ENCODE results near the gene AGAP1.

Gene AGAP1

DNA sequence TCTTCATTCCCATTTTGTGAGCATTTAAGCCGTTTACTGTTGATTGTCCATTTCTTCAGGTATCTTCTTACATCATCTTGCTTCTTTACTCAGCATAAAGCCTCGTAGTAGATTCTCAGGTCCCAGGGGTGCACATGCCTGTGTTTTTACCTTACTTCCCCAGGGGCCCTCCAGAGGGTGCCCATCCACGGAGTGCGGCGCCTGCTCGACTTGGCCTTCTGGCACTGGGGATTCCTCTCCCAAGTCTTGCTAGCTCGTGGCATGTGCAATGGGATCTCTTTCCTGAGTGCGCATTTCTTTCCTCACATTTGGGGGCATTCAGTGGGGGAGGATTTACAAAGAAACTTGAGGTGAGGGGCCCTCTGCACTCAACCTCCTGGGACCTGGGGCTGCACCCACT lies 148.1 kb downstream of the AGAP1 start:
- no peak for DNase-seq

- DNase-seq, result no peak
Observed at GRCh38 chr2:235642446-235643098, 148.7 kb downstream of the AGAP1 start.

GRCh38 chr2:235643680-235644511 lies 150.1 kb downstream of the AGAP1 start:
- no peak for DNase-seq

DNA sequence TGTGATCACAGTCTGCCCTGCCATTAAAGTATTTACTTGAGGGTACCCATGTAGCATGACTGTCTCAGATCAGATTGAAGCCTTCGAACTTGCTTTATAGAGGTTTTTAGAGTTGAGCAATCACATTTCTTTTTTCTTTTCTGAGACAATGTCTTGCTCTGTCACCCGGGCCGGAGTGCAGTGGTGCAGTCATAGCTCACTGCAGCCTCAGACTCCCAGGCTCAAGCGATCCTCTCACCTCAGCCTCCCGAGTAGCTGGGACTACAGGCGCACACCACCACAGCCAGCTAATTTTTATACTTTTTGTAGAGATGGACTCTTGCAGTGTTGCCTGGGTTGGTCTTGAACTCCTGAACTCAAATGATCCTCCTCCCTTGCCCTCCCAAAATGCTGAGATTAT lies 153.4 kb downstream of the AGAP1 start:
- no peak for DNase-seq

DNA sequence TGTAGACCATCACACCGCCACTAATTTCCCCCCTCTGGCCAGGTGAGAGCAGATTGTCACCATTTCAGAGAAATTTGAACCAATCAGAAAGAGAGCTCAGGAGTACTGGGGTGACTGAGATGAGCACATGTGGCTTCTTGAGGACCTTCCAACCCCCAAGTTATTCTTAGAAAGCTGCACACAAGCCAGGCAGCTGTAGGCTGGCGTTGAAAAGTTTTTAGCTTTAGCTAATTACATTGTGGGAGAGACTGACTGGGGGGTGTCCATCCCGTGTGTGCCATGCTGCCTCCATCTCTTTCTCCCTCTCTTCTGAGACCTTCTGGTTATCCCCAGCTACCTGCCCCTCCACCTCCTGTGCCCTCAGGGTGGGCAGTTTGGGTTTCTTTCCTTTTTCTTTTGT lies 154.0 kb downstream of the AGAP1 start:
- DNase-seq, result no peak

DNA sequence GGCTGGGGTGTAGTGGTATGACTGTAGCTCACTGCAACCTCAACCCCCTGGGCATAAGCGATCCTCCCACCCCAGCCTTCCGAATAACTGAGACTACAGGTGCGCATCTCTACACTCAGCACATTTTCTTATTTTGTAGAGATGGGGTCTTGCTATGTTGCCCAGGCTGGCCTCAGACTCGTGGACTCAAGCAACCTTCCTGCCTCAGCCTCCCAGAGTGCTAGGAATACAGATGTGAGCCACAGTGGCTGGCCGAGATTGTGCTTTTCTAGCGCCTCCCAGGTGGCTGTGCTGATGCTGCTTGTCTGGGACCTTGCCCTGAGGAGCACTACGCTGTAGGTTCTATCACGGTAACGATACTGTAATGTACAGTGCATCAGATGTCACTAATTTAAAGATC lies 155.6 kb downstream of the AGAP1 start:
- no peak for DNase-seq

DNA sequence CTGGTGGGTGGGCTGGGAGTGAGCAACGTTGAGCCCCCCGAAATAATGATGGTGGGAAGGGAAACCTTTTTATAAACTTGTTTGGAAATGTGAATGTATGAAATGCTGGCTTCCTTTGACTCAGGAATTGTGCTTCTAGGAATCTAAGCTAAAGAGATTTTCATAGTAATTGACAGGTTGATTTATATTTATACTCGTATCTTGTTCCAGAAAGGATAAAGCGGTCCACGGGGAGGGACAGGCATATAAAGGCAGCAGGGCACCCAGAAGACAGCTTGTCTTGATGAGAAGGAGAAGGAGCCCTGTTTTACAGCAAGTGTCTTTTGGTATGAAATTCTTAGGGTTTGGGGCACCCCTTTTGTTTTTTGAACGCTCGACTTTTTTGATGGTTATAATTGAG lies 157.8 kb downstream of the AGAP1 start:
- DNase-seq, result no peak

GRCh38 chr2:235654103-235654813 lies 160.4 kb downstream of the AGAP1 start:
- no peak for DNase-seq

DNA sequence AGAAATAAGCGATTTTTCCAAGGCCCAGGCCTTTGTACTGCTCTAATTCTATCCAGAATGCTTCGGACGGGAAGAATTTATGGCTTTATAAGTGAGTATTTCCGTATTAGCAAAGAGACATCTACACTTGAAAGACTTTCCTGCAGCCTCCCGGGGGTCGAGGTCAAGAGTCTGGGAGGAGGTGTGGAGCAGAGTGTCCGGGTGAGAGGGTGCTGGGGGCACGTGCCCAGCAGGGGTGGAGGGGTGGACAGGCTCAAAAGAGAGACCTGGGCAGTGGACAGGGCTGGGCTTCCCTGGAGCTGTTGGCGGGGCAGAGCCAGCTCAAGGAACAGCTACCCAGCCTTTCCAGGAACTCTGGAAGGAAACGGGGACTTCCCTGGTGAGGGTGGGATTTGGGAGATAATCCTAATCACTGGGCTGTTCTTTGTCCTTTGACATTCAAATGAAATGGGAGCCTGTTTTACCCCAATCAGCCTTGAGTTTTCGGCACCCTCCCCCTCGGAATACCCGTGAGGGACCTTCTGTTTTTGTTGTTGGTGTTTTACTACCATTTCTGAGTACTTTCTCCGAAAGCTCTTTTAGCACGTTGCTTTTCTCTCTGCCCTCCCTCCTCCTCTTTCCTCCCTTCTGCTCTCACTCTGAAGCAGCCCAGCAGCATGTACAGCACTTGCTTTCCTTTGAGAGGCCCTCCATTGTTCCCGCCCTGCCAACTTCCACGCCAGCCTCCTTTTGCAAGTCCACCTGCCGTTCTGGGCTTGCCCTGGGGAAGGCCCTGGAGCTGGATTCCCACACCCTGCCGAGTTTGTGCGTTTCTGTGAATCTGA lies 164.7 kb downstream of the AGAP1 start:
- no peak for DNase-seq

DNA sequence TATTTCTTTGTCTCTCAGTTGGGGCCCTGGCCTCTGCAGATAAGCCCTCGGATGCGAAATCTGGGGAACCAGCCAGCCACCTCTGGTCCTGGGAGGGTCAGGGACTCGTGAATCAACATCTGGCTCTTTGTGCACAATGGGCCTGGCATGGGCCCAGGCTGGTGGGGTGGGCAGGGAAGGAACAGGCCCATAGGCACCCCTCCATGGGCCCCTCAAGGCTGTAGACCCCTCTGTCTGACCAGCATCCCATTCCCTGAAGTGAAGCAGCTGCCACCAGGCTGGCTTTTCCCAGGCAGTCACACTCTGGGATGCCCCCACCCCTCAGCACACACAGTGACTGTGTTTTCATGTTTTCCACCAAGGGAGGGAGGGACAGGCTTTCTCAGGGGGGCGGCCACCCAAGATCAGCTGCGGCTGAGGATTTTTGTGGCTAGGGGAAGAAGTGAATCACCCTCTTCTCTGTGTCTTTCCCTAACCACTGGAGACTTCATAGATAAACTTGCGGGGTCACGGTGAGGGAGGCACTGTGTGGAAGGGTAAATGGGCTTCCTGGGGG lies 166.0 kb downstream of the AGAP1 start:
- DNase-seq, result no peak

DNA sequence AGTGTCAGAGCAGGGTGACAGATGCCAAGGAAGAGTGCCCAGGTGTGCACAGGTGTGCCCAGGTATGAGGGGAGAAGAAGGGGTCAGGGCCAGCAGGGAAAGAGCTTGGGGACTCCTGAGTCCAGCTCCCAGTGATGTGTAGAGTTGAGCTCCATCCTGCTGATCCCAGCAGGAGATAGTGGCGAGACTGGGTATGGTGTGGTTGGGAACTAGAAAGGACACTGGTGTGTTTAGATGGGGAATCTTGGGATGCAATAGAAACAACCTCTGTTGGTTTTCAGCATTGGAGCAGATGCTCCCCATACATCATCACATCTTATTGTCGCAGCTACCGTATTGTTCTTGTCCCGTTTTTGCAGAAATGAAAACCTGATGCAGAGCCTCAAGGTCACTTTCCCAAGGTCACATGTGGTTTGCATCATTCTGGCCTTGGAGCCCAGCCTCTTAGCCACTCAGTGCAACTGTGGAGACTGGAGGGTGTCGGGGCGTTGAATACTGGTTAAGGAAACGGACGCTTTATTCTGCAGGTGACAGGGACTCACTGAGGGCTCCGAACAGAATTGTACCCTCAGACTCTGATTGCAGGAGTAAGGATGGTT lies 166.7 kb downstream of the AGAP1 start:
- DNase-seq, result no peak

- no peak for DNase-seq
Observed at GRCh38 chr2:235661167-235661937, 167.5 kb downstream of the AGAP1 start.

GRCh38 chr2:235661952-235662351 lies 168.1 kb downstream of the AGAP1 start:
- DNase-seq, result no peak

DNA sequence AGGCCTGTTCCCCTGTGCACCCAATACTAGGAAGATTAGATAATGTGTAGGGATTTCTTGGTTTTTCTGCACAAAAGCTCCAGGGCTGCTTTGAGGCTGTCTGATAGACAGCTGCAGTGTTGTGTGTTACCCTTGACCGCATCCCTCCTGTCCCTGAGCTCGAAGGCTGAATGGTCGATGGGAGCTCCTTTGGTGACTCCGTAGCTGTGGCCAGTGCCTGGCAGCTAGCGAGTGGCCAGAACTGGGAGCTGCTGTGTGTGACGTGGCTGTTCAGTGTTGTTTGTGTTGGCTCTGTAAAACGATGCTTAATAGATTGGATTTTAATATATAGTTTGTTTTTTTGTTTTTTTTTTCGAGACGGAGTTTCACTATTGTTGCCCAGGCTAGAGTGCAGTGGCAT lies 170.0 kb downstream of the AGAP1 start:
- no peak for DNase-seq

GRCh38 chr2:235665661-235666212 lies 171.9 kb downstream of the AGAP1 start:
- DNase-seq, result no peak

DNA sequence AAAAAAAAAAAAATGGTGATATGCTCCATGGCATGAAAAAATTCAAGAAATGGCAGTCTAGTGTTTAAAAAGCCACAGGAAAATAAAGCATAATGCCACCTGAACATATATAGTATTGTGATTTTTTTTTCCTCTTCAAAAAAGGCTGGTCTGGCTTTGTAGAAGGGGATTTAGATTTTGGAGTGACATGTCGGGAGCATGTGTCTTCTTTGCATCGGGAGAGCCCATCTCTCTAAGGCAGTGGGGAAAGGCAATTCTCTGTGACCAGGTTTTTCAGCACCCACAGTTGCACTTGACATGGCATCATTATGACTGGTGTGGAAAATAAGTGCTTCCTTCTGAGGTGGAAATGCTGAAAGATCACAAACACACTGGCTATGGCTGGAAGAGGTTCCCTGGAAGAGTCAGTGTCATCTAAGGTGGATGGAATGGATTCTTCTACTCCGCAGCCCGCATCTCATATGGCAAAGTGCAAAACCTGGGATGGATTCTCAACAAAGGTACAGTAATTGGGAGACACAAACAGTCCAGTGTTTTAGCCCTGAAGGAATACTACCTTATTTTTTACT lies 172.5 kb downstream of the AGAP1 start:
- no peak for DNase-seq

GRCh38 chr2:235668782-235669181 lies 174.9 kb downstream of the AGAP1 start:
- DNase-seq, result no peak

DNA sequence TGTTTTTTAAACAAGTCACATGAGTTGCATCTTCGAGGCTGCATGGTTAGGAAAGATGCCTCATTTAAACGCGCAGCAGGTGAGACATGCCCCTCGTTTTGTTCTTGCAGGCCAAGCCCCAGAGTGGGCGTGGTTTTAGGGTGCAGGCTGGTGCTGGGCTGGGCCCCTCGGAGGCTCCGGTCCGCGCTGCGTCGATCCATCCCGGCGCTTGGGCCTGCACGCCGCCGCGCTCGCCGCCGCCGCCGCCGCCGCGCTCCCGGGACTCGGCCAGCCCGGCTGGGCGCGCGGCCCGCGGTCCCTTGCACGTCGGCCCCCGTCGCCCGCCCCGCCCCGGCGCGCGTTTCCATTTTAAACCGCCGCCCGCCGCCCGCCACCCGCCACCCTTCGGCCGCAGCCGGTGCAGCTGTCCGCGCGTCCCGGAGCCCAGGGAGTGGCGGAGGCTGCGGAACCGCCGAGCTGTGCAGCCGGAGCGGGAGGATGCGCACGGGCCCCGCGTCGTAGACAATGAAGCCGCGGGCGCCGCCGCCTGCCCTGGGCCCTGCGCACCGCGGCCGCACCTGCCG lies 175.5 kb downstream of the AGAP1 start:
- no peak for DNase-seq

DNA sequence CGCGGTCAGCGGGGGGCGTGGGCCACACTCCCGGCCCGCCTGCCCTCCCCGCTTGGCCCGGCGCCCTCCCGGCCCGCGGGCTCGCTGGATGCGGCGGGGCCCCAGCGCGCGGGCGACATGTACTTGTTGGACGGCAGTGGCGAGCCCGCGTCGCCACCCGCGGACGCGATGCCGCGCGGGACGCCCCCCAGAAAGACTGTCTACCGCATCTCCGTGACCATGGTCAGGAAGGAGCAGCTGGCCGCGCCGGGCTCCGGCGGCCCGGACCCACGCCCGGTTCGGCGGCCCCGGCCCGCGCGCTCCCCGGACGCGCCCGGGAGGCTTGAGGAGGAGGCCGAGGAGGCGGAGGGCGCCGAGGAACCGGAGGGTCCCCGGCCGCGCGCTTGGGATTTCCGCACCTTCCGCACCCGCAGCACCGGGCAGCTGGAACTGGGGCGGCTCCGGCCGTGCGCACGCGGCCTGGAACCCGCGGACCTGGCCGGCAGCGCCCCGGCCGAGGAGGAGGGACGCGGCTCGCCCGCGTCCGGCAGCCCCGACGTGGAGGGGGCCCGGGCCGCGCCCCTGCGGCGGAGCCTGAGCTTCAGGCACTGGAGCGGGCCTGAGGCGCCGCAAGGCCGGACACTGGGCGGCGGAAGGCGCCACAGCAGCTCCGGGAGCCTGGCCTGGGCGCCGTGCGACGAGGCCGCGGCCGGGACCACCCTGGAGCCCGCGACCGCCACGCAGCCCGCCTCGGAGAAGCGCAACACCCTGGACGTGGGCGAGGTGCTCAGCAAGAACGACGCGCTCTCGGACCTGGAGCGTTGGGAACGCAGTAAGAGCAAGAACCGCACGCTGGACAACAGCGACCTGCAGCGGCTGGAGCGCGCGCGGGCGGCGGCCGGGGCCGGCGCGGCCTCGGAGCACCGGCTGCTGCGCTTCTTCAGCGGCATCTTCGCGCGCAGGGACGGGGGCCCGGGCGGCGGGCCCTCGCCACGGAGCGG lies 176.4 kb downstream of the AGAP1 start:
- no peak for DNase-seq

Data from Kasumi-1 (cell line).